ENCODE results near the gene NPPB.
A peak's percentile ranks its signal among the peaks of the same experiment; 100 is the strongest.
"Not testable (repeated sequence)": the region's sequence is repeated elsewhere in the genome, so short reads cannot be mapped to it uniquely, and the experiment has no call there.

Gene NPPB

DNA sequence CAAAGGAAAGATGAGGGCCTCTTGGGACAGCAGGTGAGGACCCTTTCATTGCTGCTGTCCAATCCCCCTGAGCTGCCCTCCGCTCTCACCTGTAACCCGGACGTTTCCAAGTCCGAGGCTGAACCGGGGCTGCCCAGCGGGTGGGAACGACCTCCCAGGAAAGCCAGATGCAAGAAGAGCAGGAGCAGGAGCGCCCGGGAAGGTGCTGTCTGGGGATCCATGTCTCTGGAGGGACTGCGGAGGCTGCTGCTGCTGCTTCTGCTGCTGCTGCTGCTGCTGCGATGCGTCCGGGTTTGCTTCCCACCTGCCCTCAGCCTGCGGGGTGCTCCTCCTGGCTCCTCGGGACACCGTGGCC, at the start of gene NPPB:
Gene NPPB, minus strand, starts transcription at position 333 of the 355 bp plus-strand sequence. Its CDS starts 112 bp downstream, at position 221.
- FAIRE-seq, result no peak

GRCh38 chr1:11908095-11908675, 49.4 kb upstream of the NPPB start:
- FAIRE-seq, result peak; percentile 95

DNA sequence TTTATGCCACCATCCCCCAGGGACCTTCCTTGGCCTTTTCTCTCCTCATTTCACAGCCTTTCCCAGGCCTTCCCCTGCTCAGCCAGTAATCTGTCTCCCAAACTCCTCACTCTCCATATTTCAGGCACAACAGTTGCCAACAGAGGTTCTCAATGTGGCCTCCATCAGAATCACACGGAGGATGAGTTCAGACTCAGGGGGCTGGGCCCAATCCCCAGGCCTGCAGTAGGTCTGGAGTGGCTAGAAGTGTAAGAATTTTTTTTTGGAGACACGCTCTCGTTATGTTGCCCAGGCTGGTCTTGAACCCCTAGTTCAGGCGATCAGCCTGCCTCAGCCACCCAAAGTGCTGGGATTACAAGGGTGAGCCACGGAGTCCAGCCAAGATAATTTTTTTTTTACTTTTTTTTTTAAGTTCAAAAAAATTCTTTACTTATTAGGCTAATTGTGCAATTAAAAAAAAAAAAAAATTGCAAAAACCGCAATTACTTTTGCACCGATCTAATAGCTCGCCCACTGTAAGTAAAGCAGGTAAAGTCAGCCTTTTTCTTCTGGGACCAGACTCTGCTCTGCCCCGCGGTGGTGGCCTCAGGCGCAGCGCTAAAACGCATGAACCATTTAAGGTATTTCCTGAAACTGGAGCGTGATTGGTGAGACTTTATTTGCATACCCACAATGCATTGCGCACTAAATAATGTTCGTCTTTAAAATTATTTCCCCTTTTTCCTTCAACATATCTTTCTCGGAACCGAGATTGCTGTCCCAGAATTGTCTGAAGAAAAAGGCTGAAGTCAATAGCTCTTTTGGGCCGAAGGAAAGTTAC, 48.7 kb upstream of the NPPB start:
- no peak for FAIRE-seq

- FAIRE-seq, result no peak
Measured at GRCh38 chr1:11906870-11907269, 48.1 kb upstream of the NPPB start.

DNA sequence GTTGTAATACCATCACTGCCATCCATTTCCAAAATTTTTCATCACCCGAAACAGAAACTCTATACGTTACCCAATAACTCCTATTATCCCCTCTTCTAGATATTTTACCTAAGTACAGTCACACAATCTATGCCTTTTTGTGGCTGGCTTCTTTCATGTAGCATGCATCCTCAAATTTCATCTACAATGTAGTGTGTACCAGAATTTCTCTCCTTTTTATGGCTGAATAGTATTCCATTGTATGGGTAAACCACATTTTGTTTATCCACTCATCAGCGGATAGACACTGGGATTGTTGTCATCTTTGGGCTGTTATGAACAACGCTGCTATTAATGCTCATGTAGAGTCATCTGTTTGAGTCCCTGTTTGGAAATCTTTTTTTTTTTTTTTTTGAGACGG, 46.2 kb upstream of the NPPB start:
- FAIRE-seq, result no peak

GRCh38 chr1:11904156-11904555, 45.4 kb upstream of the NPPB start:
- FAIRE-seq, result not testable (repeated sequence)

- no peak for FAIRE-seq
Measured at GRCh38 chr1:11903210-11903609, 44.5 kb upstream of the NPPB start.

DNA sequence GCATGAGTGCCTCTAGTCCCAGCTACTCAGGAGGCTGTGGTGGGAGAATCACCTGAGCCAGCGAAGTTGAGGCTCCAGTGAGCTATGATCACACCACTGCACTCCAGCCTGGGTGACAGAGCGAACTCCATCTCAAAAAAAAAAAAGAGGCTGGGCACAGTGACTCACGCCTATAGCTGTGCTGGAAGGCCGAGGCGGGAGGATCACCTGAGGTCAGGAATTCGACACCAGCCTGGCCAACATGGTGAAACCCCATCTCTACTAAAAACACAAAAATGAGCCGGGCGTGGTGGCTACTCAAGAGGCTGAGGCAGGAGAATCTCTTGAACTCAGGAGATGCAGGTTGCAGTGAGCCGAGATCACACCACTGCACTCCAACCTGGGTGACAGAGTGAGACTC, 42.7 kb upstream of the NPPB start:
- FAIRE-seq, result not testable (repeated sequence)

GRCh38 chr1:11898831-11899467, 40.2 kb upstream of the NPPB start:
- no peak for FAIRE-seq

- FAIRE-seq, result no peak
Measured at GRCh38 chr1:11898086-11898785, 39.5 kb upstream of the NPPB start.

DNA sequence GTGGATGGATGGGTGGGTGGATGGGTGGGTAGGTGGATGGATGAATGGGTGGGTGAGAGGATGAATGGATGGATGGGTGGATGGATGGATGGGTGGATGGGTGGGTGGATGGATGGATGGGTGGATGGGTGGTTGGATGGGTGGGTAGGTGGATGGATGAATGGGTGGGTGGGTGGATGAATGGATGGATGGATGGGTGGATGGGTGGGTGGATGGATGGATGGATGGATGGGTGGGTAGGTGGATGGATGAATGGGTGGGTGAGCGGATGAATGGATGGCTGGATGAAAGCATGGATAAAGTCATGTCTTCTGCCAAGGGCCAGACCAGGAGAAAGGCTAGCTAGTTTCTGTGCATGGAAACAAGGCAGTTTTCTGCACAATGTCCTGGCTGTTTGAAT, 35.8 kb upstream of the NPPB start:
- not testable (repeated sequence) for FAIRE-seq

GRCh38 chr1:11893907-11894251, 35.1 kb upstream of the NPPB start:
- FAIRE-seq, result no peak

DNA sequence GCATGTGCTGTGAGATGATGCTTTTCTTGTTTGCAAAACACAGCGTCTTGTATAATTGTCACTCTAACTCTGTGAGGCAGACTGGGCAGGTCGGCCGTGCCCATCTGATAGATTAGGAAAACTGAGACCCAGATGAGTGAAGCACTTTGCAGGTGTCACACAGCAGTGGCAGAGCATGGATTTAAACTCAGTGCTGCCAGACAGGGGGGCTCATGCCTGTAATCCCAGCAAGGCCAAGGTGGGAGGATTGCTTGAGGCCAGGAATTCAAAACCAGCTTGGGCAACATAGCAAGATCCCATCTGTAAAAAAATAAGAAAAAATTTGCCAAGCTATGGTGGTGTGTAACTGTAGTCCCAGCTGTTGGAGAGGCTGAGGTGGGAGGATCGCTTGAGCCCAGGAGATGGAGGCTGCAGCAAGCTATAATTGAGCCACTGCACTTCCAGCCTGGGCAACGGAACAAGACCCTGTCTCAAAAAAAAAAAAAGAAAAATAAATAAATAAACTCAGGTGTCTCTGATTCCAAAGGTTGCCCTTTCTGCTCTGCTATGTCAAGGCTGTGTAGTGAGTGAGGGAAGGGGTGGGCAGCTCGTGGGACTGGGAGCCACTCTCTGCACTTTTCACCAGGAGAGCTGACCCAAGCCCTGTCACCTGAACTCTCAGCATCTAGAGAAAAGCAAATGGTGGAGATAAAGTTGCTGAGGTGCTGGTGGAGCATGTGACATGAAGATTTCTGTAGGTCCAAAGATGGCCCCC, 32.9 kb upstream of the NPPB start:
- FAIRE-seq, result no peak

GRCh38 chr1:11888877-11889208, 30.1 kb upstream of the NPPB start:
- FAIRE-seq, result no peak

GRCh38 chr1:11888206-11888876, 29.6 kb upstream of the NPPB start:
- no peak for FAIRE-seq

DNA sequence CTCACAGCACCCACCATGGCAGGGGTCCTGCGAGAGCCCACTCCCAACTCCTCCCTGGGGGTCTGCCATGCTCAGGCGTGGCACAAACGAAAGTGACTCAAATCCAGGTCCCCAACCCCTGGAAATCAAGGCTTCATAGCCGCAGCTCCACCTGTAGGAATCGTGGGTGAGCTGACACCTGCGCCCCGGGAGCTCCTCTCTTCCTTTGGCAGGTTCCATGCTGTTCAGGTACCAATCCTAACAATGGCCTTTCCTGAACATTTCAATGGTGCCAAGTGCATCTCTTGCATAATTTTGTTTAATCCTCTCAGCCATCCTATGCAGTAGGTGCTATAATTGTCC, 28.9 kb upstream of the NPPB start:
- FAIRE-seq, result no peak

- FAIRE-seq, result no peak
Measured at GRCh38 chr1:11886986-11887665, 28.4 kb upstream of the NPPB start.

- FAIRE-seq, result no peak
Measured at GRCh38 chr1:11885916-11886315, 27.2 kb upstream of the NPPB start.

DNA sequence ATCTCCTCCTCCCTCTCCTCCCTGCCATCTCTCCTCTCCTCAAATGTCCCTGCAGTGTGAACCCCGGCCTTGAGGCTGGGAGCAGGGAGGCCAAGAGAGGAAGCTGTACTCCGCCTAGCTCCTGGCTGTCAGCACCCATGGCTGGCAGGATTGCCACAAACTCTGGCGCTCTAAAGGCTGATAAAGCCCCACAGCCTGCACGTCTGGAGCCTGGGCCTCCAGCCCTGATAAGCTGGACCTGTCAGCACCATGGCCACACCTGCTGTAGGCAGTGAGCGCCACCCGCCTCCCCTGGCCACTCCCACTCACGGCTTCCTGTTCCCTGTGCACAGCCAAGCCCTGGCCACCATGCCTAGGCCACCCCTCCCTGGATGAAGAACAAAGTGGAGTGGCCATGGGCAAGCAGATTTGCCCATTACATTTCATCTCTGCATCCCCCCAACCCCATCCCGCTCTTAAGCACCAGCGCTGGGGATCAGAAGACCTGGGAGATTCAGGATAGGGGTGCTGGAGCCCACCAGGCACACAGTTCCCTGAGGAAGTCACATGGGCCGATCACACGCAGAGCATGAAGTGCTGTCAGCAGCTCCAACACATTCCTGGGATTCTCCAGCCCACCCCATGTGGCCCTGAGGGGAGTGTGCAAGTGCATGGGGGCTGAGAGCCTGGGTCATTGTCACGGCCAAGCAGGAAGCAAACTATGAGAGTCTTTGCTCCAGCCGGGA, 24.2 kb upstream of the NPPB start:
- no peak for FAIRE-seq

GRCh38 chr1:11881749-11882441, 23.1 kb upstream of the NPPB start:
- no peak for FAIRE-seq
